Measurements from ENCODE around the gene SAP30. TPM values are rescaled to one million over a fixed set of nuclear protein-coding genes. Genes with fewer than 3 reads are reported as not detected.

SAP30 gene
- total and polyA plus RNA-seq, 3 experiments from 2014 or later, result 10.0 to 25.3 (median 24.8) TPM

GRCh38 chr4:173410079-173410478, 39.3 kb downstream of the SAP30 start:
- no peaks in the 10 kb centered on the region for H3K36me3 ChIP-seq (ENCODE audit: insufficient read depth, low read length)
- Mint-ChIP-seq H3K27ac (peak overlapping the region in 1 of 8 donors; percentile 10), H3K4me1 (peaks cover 0 to 3% (median 0%) of the 10 kb centered on the region in 3 donors), H3K36me3 (peaks cover 0 to 6% (median 5%) of the 10 kb centered on the region in 3 donors), H3K27me3 (no peaks in the 10 kb centered on the region), H3K9me3 (no peaks in the 10 kb centered on the region), H3K4me3 (no peak overlapping the region)
- no peaks in the 10 kb centered on the region for H3K4me1 ChIP-seq (ENCODE audit: insufficient read depth, low read length)
- H3K27ac ChIP-seq (ENCODE audit: low read depth, low read length), result no peak overlapping the region
- POLR2A ChIA-PET, result no interaction called here
- H3K9me3 ChIP-seq (ENCODE audit: low read length), result no peaks in the 10 kb centered on the region
- no peaks in the 10 kb centered on the region for H3K27me3 ChIP-seq (ENCODE audit: insufficient read depth, low read length, poor library complexity, severe bottlenecking)
- CTCF ChIA-PET, result interaction anchor here (14.7 kb wide), 1 partner anchor 91 kb away, joined by 165 read pairs; no protein-coding TSS in a partner anchor
- H3K4me3 ChIP-seq (ENCODE audit: low read length), result no peak overlapping the region
- DNase-seq, result no peak

- Histone ChIP-seq H3K4me3 (ENCODE audit: low read length) (no peak overlapping the region), H3K36me3 (ENCODE audit: insufficient read depth, low read length) (no peaks in the 10 kb centered on the region), H3K9me3 (ENCODE audit: low read length) (no peaks in the 10 kb centered on the region), H3K27ac (ENCODE audit: low read depth, low read length) (no peak overlapping the region), H3K4me1 (ENCODE audit: insufficient read depth, low read length) (no peaks in the 10 kb centered on the region), H3K27me3 (ENCODE audit: insufficient read depth, low read length, poor library complexity, severe bottlenecking) (no peaks in the 10 kb centered on the region)
- CTCF ChIA-PET, result interaction anchor here (1.4 to 14.7 kb wide), 3 partner anchors 9 to 113 kb away, joined by 3 to 165 read pairs (median 7); no protein-coding TSS in a partner anchor
- peaks cover 0 to 4% (median 3%) of the 10 kb centered on the region in 3 donors for H3K36me3 Mint-ChIP-seq
- no peak overlapping the region for H3K4me3 Mint-ChIP-seq
- H3K27me3 Mint-ChIP-seq, result no peaks in the 10 kb centered on the region
- no peak for DNase-seq
- no peaks in the 10 kb centered on the region for H3K9me3 Mint-ChIP-seq
- H3K4me1 Mint-ChIP-seq, result no peaks in the 10 kb centered on the region
- peak overlapping the region in 1 of 8 donors; percentile 30 for H3K27ac Mint-ChIP-seq
- POLR2A ChIA-PET, result no interaction called here
Measured at GRCh38 chr4:173411106-173411693, 40.4 kb downstream of the SAP30 start.

- H3K27ac ChIP-seq (ENCODE audit: low read depth, low read length), result no peak overlapping the region
- no peak overlapping the region for H3K27ac Mint-ChIP-seq
- no peaks in the 10 kb centered on the region for H3K4me1 Mint-ChIP-seq
- peaks cover 0 to 4% (median 3%) of the 10 kb centered on the region in 3 donors for H3K36me3 Mint-ChIP-seq
- H3K36me3 ChIP-seq (ENCODE audit: insufficient read depth, low read length), result no peaks in the 10 kb centered on the region
- H3K9me3 ChIP-seq (ENCODE audit: low read length), result no peaks in the 10 kb centered on the region
- no peaks in the 10 kb centered on the region for H3K4me1 ChIP-seq (ENCODE audit: insufficient read depth, low read length)
- no peak for DNase-seq
- no peaks in the 10 kb centered on the region for H3K27me3 ChIP-seq (ENCODE audit: insufficient read depth, low read length, poor library complexity, severe bottlenecking)
- H3K4me3 Mint-ChIP-seq, result no peak overlapping the region
- ChIA-PET CTCF (interaction anchor here (1.7 to 14.7 kb wide), 2 partner anchors 94 to 399 kb away, joined by 8 to 165 read pairs; no protein-coding TSS in a partner anchor), POLR2A (no interaction called here)
- no peaks in the 10 kb centered on the region for H3K9me3 Mint-ChIP-seq
- no peak overlapping the region for H3K4me3 ChIP-seq (ENCODE audit: low read length)
- no peaks in the 10 kb centered on the region for H3K27me3 Mint-ChIP-seq
Measured at GRCh38 chr4:173413036-173413435, 42.3 kb downstream of the SAP30 start.

- Mint-ChIP-seq H3K4me3 (no peak overlapping the region), H3K4me1 (no peaks in the 10 kb centered on the region), H3K27ac (no peak overlapping the region), H3K27me3 (no peaks in the 10 kb centered on the region), H3K36me3 (peaks cover 0 to 7% (median 3%) of the 10 kb centered on the region in 3 donors), H3K9me3 (no peaks in the 10 kb centered on the region)
- Histone ChIP-seq H3K36me3 (ENCODE audit: insufficient read depth, low read length) (no peaks in the 10 kb centered on the region), H3K9me3 (ENCODE audit: low read length) (no peaks in the 10 kb centered on the region), H3K4me1 (ENCODE audit: insufficient read depth, low read length) (no peaks in the 10 kb centered on the region), H3K27me3 (ENCODE audit: insufficient read depth, low read length, poor library complexity, severe bottlenecking) (no peaks in the 10 kb centered on the region), H3K4me3 (ENCODE audit: low read length) (no peak overlapping the region), H3K27ac (ENCODE audit: low read depth, low read length) (no peak overlapping the region)
- DNase-seq, result no peak
- POLR2A ChIA-PET, result no interaction called here
- CTCF ChIA-PET, result interaction anchor here (14.7 kb wide), 1 partner anchor 95 kb away, joined by 165 read pairs; no protein-coding TSS in a partner anchor
Measured at GRCh38 chr4:173414456-173414855, 43.7 kb downstream of the SAP30 start.

GRCh38 chr4:173415092-173415491, 44.3 kb downstream of the SAP30 start:
- Histone ChIP-seq H3K27me3 (ENCODE audit: insufficient read depth, low read length, poor library complexity, severe bottlenecking) (no peaks in the 10 kb centered on the region), H3K4me3 (ENCODE audit: low read length) (no peak overlapping the region), H3K27ac (ENCODE audit: low read depth, low read length) (no peak overlapping the region), H3K4me1 (ENCODE audit: insufficient read depth, low read length) (no peaks in the 10 kb centered on the region), H3K36me3 (ENCODE audit: insufficient read depth, low read length) (no peaks in the 10 kb centered on the region), H3K9me3 (ENCODE audit: low read length) (no peaks in the 10 kb centered on the region)
- Mint-ChIP-seq H3K4me1 (no peaks in the 10 kb centered on the region), H3K9me3 (no peaks in the 10 kb centered on the region), H3K27me3 (peaks cover 0 to 1% of the 10 kb centered on the region in 2 donors), H3K36me3 (peaks cover 0 to 7% (median 1%) of the 10 kb centered on the region in 3 donors), H3K27ac (no peak overlapping the region), H3K4me3 (no peak overlapping the region)
- CTCF ChIA-PET, result interaction anchor here (1.5 to 14.7 kb wide), 2 partner anchors 13 to 96 kb away, joined by 3 to 165 read pairs; no protein-coding TSS in a partner anchor
- POLR2A ChIA-PET, result no interaction called here
- no peak for DNase-seq

- DNase-seq, result no peak
- Mint-ChIP-seq H3K9me3 (no peaks in the 10 kb centered on the region), H3K27ac (no peak overlapping the region), H3K36me3 (peaks cover 0 to 7% (median 0%) of the 10 kb centered on the region in 3 donors), H3K4me1 (peaks cover 3 to 5% (median 4%) of the 10 kb centered on the region in 3 donors), H3K27me3 (peaks cover 0 to 1% of the 10 kb centered on the region in 2 donors), H3K4me3 (no peak overlapping the region)
- Histone ChIP-seq H3K27me3 (ENCODE audit: insufficient read depth, low read length, poor library complexity, severe bottlenecking) (no peaks in the 10 kb centered on the region), H3K4me1 (ENCODE audit: insufficient read depth, low read length) (no peaks in the 10 kb centered on the region), H3K9me3 (ENCODE audit: low read length) (no peaks in the 10 kb centered on the region), H3K4me3 (ENCODE audit: low read length) (no peak overlapping the region), H3K36me3 (ENCODE audit: insufficient read depth, low read length) (no peaks in the 10 kb centered on the region), H3K27ac (ENCODE audit: low read depth, low read length) (no peak overlapping the region)
- POLR2A ChIA-PET, result no interaction called here
- CTCF ChIA-PET, result interaction anchor here (0.8 to 14.7 kb wide), 4 partner anchors 9 to 107 kb away, joined by 3 to 165 read pairs (median 4); no protein-coding TSS in a partner anchor
Measured at GRCh38 chr4:173415885-173416653, 45.3 kb downstream of the SAP30 start.

GRCh38 chr4:173417833-173418232, 47.1 kb downstream of the SAP30 start:
- Mint-ChIP-seq H3K4me1 (peaks cover 3 to 5% (median 4%) of the 10 kb centered on the region in 3 donors), H3K9me3 (no peaks in the 10 kb centered on the region), H3K4me3 (no peak overlapping the region), H3K36me3 (peaks cover 0 to 5% (median 0%) of the 10 kb centered on the region in 3 donors), H3K27ac (no peak overlapping the region), H3K27me3 (peaks cover 0 to 1% of the 10 kb centered on the region in 2 donors)
- CTCF ChIA-PET, result interaction anchor here (0.7 to 14.7 kb wide), 6 partner anchors 46 to 404 kb away, joined by 3 to 165 read pairs (median 4); no protein-coding TSS in a partner anchor
- DNase-seq, result no peak
- no peaks in the 10 kb centered on the region for H3K36me3 ChIP-seq (ENCODE audit: insufficient read depth, low read length)
- POLR2A ChIA-PET, result no interaction called here
- H3K27me3 ChIP-seq (ENCODE audit: insufficient read depth, low read length, poor library complexity, severe bottlenecking), result no peaks in the 10 kb centered on the region
- H3K4me1 ChIP-seq (ENCODE audit: insufficient read depth, low read length), result no peaks in the 10 kb centered on the region
- no peak overlapping the region for H3K27ac ChIP-seq (ENCODE audit: low read depth, low read length)
- no peak overlapping the region for H3K4me3 ChIP-seq (ENCODE audit: low read length)
- no peaks in the 10 kb centered on the region for H3K9me3 ChIP-seq (ENCODE audit: low read length)

GRCh38 chr4:173418639-173419038, 47.9 kb downstream of the SAP30 start:
- H3K4me1 Mint-ChIP-seq, result peaks cover 3 to 5% (median 4%) of the 10 kb centered on the region in 3 donors
- H3K36me3 Mint-ChIP-seq, result peaks cover 0 to 5% (median 0%) of the 10 kb centered on the region in 3 donors
- Histone ChIP-seq H3K4me3 (ENCODE audit: low read length) (no peak overlapping the region), H3K4me1 (ENCODE audit: insufficient read depth, low read length) (no peaks in the 10 kb centered on the region), H3K27me3 (ENCODE audit: insufficient read depth, low read length, poor library complexity, severe bottlenecking) (no peaks in the 10 kb centered on the region), H3K27ac (ENCODE audit: low read depth, low read length) (no peak overlapping the region), H3K9me3 (ENCODE audit: low read length) (no peaks in the 10 kb centered on the region), H3K36me3 (ENCODE audit: insufficient read depth, low read length) (no peaks in the 10 kb centered on the region)
- peaks cover 0 to 1% of the 10 kb centered on the region in 2 donors for H3K27me3 Mint-ChIP-seq
- no peaks in the 10 kb centered on the region for H3K9me3 Mint-ChIP-seq
- ChIA-PET POLR2A (no interaction called here), CTCF (interaction anchor here (1.0 to 14.7 kb wide), 5 partner anchors 46 to 100 kb away, joined by 3 to 165 read pairs (median 4); no protein-coding TSS in a partner anchor)
- no peak overlapping the region for H3K4me3 Mint-ChIP-seq
- no peak for DNase-seq
- H3K27ac Mint-ChIP-seq, result no peak overlapping the region

All from CD8-positive, alpha-beta memory T cell (primary cell).